Nephron (organoid): ENCODE data around the gene TEX26.

Experiments used
- H3K27ac Mint-ChIP-seq, 3 experiments: 2 replicates each; pipeline ENCODE4 v1.8.0; 2020; ENCODE audit warnings: mixed read lengths in 3 of 3, mild to moderate bottlenecking in 2 of 3, moderate library complexity in 1 of 3
- H3K27me3 Mint-ChIP-seq: 2 replicates; pipeline ENCODE4 v1.8.0; 2021; ENCODE audit warnings: low read depth, mild to moderate bottlenecking, moderate library complexity, mixed read lengths
- H3K36me3 Mint-ChIP-seq: 2 replicates; pipeline ENCODE4 v1.8.0; 2020; ENCODE audit warnings: low read depth, mixed read lengths
- H3K4me1 Mint-ChIP-seq: 2 replicates; pipeline ENCODE4 v1.8.0; 2020; ENCODE audit warnings: mixed read lengths
- H3K4me3 Mint-ChIP-seq, 3 experiments: 2 replicates each; pipeline ENCODE4 v1.8.0; 2020; ENCODE audit warnings: mild to moderate bottlenecking in 3 of 3, mixed read lengths in 3 of 3, moderate library complexity in 2 of 3
- H3K9me3 Mint-ChIP-seq: 2 replicates; pipeline ENCODE4 v1.8.0; 2020; ENCODE audit warnings: mixed read lengths
- CTCF ChIP-seq, 3 experiments: fragments of 200-600 bp; sonication (generic); IDR thresholded peaks; one replicate each; pipeline ENCODE4 v1.5.0; 2021; ENCODE audit warnings: antibody characterized with exemption in 3 of 3; ENCODE audit not compliant: unreplicated experiment in 3 of 3

Gene TEX26

DNA sequence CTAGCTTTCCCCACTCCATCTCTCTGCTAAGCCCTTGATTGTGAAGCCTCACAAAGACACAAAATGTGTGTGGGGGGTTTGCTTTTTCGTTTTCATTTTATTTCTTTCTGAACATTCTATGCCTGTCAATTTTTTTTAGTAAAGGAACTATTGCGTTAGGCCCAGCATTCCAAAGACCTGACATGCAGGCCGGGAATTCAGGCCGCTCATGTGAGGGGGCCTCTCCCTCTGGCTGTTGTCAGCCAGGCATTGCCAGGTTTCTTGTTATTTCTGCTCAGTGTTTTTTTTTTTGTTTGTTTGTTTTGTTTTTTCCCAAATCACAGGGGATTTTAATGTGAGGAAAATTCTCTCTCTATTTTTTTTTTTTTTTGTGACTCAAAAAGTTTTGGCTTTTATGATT is 36.7 kb upstream of the TEX26 start:
- Mint-ChIP-seq H3K27ac (peak overlapping the region; percentile 33 to 70 (median 38)), H3K9me3 (no peaks in the 10 kb centered on the region), H3K27me3 (peaks cover 14% of the 10 kb centered on the region)

GRCh38 chr13:30898070-30898469 is 34.4 kb upstream of the TEX26 start:
- Mint-ChIP-seq H3K4me3 (no peak overlapping the region), H3K27me3 (peaks cover 18% of the 10 kb centered on the region), H3K27ac (no peak overlapping the region), H3K4me1 (peaks cover 11% of the 10 kb centered on the region), H3K9me3 (no peaks in the 10 kb centered on the region), H3K36me3 (no peaks in the 10 kb centered on the region)
- no peak for TF ChIP-seq CTCF (IDR thresholded peaks at IDR 0.05; ENCODE audit: unreplicated experiment in 3 of 3)

More for the DNA sequence above, 36.7 kb upstream of the TEX26 start:
- TF ChIP-seq CTCF (IDR thresholded peaks at IDR 0.05; ENCODE audit: unreplicated experiment in 3 of 3): no peak
- no peaks in the 10 kb centered on the region for H3K36me3 Mint-ChIP-seq
- H3K4me1 Mint-ChIP-seq: peaks cover 13% of the 10 kb centered on the region
- H3K4me3 Mint-ChIP-seq: no peak overlapping the region

DNA sequence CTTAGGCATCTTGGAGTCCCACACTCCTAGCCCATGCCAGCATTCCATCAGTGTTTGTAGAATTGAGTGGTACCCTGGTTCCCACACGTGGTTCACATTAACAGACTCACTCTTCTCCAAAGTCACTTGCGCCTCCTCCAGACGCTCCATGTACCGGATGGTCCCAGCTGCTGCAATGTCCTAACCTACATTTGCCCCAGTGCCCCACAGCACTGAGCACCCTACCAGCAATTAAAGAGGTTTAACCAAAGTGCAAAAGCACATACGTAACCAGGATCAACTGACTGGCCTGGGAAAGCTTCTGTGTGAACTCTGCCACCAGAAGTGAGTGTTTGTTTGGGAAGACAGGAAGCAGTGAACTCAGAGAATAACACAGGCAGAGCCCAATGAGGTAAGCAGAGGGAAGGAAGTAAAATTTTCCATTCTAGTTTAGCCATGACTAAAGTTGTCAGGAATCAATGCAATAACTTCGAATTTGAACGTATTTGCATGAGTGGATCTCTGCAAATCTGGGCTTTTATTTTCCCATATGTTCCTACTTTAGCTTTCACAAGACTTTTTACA is 33.7 kb upstream of the TEX26 start:
- Mint-ChIP-seq H3K27ac (peak overlapping the region in 1 of 3 experiments; percentile 42), H3K36me3 (no peaks in the 10 kb centered on the region), H3K4me1 (peaks cover 10% of the 10 kb centered on the region), H3K27me3 (peaks cover 24% of the 10 kb centered on the region), H3K9me3 (no peaks in the 10 kb centered on the region), H3K4me3 (no peak overlapping the region)
- no peak for TF ChIP-seq CTCF (IDR thresholded peaks at IDR 0.05; ENCODE audit: unreplicated experiment in 3 of 3)

DNA sequence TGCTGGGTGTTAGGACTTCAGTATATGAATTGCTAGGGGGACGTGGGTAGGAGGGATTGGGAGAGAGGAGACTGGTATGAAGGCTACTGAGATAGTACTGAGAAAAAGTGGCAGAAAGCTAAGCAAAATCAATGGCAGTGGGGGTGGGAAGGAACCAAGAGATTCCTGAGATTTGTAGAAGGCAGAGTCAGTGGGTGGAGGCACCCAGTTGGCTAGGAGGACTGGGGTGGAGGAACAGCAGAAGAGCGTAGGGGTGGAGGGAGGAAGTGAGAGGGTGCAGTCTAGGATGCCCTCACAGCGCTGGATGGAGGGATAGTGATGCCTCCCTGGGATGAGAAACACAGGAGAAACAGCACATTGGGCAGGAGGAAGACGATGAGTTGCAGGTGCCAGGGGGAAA is 32.0 kb upstream of the TEX26 start:
- Mint-ChIP-seq H3K9me3 (no peaks in the 10 kb centered on the region), H3K36me3 (no peaks in the 10 kb centered on the region), H3K4me3 (no peak overlapping the region), H3K4me1 (peaks cover 14% of the 10 kb centered on the region), H3K27me3 (peaks cover 41% of the 10 kb centered on the region), H3K27ac (no peak overlapping the region)
- no peak for TF ChIP-seq CTCF (IDR thresholded peaks at IDR 0.05; ENCODE audit: unreplicated experiment in 3 of 3)

DNA sequence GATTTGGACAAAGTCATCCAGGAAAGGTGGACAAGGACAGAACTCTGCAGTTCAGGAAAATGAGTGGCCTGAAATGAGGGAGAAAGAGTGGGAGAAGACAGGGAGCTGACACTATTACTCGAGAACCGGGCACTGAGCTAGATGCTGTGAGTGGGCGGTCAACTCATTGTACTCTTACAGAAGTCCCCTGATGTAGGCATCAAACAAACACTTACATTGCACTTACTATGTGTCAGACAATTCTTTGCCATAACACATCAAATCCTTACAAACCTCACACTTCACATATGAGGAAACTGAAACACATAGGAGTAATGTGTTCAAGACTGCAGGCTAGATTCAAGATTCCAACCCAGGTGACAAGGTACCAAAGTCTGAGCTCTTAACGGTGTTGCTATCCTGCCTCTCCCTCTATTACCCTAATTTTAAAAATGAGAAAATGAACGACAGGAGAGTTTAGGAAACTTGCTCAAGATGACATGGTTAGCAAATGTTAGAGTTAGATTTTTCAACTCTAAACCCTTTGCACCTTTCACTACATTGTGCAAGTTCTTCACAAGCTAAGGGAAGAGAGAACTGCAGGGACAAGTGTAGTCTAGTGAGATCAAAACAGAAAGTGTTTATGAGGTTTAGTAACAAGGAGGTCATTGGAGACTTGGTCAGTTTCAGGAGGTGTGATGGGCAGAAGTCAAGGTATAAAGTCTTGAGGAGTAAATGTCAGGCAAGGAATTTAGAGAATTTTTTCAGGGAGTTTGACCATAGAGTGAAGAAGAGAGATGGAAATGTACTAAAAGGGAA is 31.3 kb upstream of the TEX26 start:
- Mint-ChIP-seq H3K4me3 (no peak overlapping the region), H3K9me3 (no peaks in the 10 kb centered on the region), H3K27me3 (peaks cover 46% of the 10 kb centered on the region), H3K4me1 (peaks cover 11% of the 10 kb centered on the region), H3K27ac (no peak overlapping the region), H3K36me3 (no peaks in the 10 kb centered on the region)
- TF ChIP-seq CTCF (IDR thresholded peaks at IDR 0.05; ENCODE audit: unreplicated experiment in 3 of 3): no peak

DNA sequence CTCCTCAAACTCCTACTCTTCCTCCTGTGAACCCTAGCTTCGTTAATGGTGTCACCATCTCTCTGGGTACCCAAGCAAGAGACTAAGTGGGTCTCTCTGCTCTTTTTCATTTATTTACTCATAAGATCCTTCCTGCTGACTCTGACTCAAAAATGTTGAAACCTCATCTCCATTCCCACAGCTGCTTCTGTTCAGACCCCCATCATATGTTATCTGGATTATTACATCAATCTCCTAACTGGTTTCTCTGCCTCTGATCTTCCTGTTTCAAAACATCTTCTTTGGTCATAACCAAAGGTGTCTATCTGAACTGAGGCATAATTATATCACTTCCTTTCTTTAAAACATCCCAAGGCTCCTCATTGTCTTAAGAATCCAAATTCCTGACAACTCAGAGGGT is 28.4 kb upstream of the TEX26 start:
- Mint-ChIP-seq H3K27ac (no peak overlapping the region), H3K27me3 (peaks cover 53% of the 10 kb centered on the region), H3K36me3 (no peaks in the 10 kb centered on the region), H3K4me3 (no peak overlapping the region), H3K9me3 (no peaks in the 10 kb centered on the region), H3K4me1 (peaks cover 30% of the 10 kb centered on the region)
- TF ChIP-seq CTCF (IDR thresholded peaks at IDR 0.05; ENCODE audit: unreplicated experiment in 3 of 3): no peak
